ENCODE data around the gene DIAPH2. TPM values are rescaled to one million over a fixed set of nuclear protein-coding genes. Genes with fewer than 3 reads are reported as not detected.

The DIAPH2 gene
- total and polyA plus RNA-seq, 2 experiments from 2014 or later = 16.2 to 56.6 TPM

DNA sequence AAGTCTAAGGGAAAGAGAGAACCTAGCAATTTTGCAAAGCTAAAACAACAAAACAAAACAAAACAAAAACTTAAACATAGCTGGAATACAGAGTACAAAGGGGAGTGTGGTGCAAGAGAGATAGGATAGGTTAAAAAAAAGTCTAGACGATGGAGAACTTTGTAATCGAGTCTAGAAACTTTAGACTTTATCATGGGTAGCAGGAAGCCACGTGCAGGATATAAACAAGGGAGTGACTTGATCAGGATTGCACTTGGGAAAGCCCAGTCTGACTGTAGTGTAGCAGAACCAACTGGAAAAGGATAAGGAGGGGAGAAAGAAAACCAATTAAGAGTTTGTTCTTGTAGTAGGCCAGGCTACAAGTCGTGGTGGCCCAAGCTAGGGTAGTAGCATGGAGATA lies 949.2 kb downstream of the DIAPH2 start:
- TF ChIP-seq, protein P1, sequence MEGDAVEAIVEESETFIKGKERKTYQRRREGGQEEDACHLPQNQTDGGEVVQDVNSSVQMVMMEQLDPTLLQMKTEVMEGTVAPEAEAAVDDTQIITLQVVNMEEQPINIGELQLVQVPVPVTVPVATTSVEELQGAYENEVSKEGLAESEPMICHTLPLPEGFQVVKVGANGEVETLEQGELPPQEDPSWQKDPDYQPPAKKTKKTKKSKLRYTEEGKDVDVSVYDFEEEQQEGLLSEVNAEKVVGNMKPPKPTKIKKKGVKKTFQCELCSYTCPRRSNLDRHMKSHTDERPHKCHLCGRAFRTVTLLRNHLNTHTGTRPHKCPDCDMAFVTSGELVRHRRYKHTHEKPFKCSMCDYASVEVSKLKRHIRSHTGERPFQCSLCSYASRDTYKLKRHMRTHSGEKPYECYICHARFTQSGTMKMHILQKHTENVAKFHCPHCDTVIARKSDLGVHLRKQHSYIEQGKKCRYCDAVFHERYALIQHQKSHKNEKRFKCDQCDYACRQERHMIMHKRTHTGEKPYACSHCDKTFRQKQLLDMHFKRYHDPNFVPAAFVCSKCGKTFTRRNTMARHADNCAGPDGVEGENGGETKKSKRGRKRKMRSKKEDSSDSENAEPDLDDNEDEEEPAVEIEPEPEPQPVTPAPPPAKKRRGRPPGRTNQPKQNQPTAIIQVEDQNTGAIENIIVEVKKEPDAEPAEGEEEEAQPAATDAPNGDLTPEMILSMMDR (conservative IDR thresholded peaks at IDR 0.05; ENCODE audit: low read depth in 2 of 2) = no peak
- TF ChIP-seq ZNF114 (CRISPR knock-in tag; IDR thresholded peaks at IDR 0.05) = no peak
- H2AFZ ChIP-seq = no peak overlapping the region
- no peak overlapping the region for H3K4me2 ChIP-seq
- Mint-ChIP-seq H3K36me3 (ENCODE audit: low read depth) (no peaks in the 10 kb centered on the region), H3K9me3 (no peaks in the 10 kb centered on the region), H3K27me3 (ENCODE audit: insufficient read depth, low read depth, poor library complexity) (no peaks in the 10 kb centered on the region), H3K27ac (no peak overlapping the region), H3K4me3 (no peak overlapping the region), H3K4me1 (peaks cover 18% of the 10 kb centered on the region; the same call in 2 of the 3 replicates)
- no peaks in the 10 kb centered on the region for H3K36me3 ChIP-seq (ENCODE audit: insufficient read depth)
- no peaks in the 10 kb centered on the region for H3K79me2 ChIP-seq (replicated peaks; ENCODE audit: insufficient read depth)
- H3K4me3 ChIP-seq = no peak overlapping the region
- H4K20me1 ChIP-seq (replicated peaks; ENCODE audit: insufficient read depth) = no peaks in the 10 kb centered on the region
- no peak overlapping the region for H3K27ac ChIP-seq (ENCODE audit: low read depth)
- no peaks in the 10 kb centered on the region for H3K9me2 ChIP-seq (ENCODE audit: insufficient read depth)
- DNase-seq (ENCODE audit: low spot score) = no peak
- ATAC-seq = no peak
- no peaks in the 10 kb centered on the region for H3F3A ChIP-seq (replicated peaks; ENCODE audit: low read depth)
- peaks cover 15% of the 10 kb centered on the region for H3K4me1 ChIP-seq (ENCODE audit: insufficient read depth)
- H3K27me3 ChIP-seq (ENCODE audit: insufficient read depth) = no peaks in the 10 kb centered on the region

DNA sequence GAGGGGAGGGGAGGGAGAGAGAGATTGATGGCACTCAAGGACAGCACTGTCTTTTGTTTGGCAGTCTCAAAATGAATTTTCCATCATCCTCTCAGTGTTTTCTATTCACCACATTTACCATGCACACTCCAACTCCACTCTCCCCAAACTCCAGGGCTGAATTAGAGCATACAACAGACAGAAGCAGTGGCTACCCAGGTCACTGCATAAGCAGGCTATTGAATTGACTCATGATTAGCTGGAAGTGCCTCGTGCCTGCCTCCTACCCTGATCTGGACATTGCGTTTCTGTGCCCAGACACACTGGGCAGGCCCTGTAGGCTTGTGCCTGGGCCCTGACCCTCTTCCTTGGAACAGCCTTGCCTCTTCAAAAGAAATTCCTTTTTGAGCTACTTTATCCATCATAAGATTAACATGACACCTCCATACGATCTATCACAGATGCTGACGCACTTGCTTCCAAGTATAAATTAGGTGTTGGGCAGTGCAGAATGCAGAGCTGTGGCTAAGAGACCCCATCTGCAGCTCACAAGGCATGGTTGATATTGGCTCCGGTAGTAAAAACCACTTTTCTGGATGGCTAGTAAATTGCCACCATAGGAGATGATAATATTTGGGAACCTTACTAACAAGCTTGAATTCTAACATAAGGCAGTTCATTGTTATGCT lies 952.0 kb downstream of the DIAPH2 start:
- no peak for DNase-seq (ENCODE audit: low spot score)
- no peak overlapping the region for H3K27ac Mint-ChIP-seq

More for the DNA sequence above, 952.0 kb downstream of the DIAPH2 start:
- Mint-ChIP-seq H3K27me3 (ENCODE audit: insufficient read depth, low read depth, poor library complexity) (no peaks in the 10 kb centered on the region), H3K4me3 (no peak overlapping the region), H3K36me3 (ENCODE audit: low read depth) (no peaks in the 10 kb centered on the region), H3K4me1 (peaks cover 29% of the 10 kb centered on the region; the same call in 2 of the 3 replicates), H3K9me3 (no peaks in the 10 kb centered on the region)
- no peaks in the 10 kb centered on the region for H3K36me3 ChIP-seq (ENCODE audit: insufficient read depth)
- no peak overlapping the region for H3K4me3 ChIP-seq
- H3K4me2 ChIP-seq = no peak overlapping the region
- H3K9me2 ChIP-seq (ENCODE audit: insufficient read depth) = no peaks in the 10 kb centered on the region
- H4K20me1 ChIP-seq (replicated peaks; ENCODE audit: insufficient read depth) = no peaks in the 10 kb centered on the region
- H3K79me2 ChIP-seq (replicated peaks; ENCODE audit: insufficient read depth) = no peaks in the 10 kb centered on the region
- no peak for ATAC-seq
- no peaks in the 10 kb centered on the region for H3F3A ChIP-seq (replicated peaks; ENCODE audit: low read depth)
- TF ChIP-seq, protein P2, sequence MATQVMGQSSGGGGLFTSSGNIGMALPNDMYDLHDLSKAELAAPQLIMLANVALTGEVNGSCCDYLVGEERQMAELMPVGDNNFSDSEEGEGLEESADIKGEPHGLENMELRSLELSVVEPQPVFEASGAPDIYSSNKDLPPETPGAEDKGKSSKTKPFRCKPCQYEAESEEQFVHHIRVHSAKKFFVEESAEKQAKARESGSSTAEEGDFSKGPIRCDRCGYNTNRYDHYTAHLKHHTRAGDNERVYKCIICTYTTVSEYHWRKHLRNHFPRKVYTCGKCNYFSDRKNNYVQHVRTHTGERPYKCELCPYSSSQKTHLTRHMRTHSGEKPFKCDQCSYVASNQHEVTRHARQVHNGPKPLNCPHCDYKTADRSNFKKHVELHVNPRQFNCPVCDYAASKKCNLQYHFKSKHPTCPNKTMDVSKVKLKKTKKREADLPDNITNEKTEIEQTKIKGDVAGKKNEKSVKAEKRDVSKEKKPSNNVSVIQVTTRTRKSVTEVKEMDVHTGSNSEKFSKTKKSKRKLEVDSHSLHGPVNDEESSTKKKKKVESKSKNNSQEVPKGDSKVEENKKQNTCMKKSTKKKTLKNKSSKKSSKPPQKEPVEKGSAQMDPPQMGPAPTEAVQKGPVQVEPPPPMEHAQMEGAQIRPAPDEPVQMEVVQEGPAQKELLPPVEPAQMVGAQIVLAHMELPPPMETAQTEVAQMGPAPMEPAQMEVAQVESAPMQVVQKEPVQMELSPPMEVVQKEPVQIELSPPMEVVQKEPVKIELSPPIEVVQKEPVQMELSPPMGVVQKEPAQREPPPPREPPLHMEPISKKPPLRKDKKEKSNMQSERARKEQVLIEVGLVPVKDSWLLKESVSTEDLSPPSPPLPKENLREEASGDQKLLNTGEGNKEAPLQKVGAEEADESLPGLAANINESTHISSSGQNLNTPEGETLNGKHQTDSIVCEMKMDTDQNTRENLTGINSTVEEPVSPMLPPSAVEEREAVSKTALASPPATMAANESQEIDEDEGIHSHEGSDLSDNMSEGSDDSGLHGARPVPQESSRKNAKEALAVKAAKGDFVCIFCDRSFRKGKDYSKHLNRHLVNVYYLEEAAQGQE (IDR thresholded peaks at IDR 0.05; ENCODE audit: unreplicated experiment) = no peak
- TF ChIP-seq ZNF114 (CRISPR knock-in tag; IDR thresholded peaks at IDR 0.05) = no peak
- TF ChIP-seq ZNF331 (CRISPR knock-in tag; IDR thresholded peaks at IDR 0.05; ENCODE audit: low read depth) = no peak
- TF ChIP-seq NANOG (IDR thresholded peaks at IDR 0.05; ENCODE audit: borderline replicate concordance) = no peak
- no peaks in the 10 kb centered on the region for H3K27me3 ChIP-seq (ENCODE audit: insufficient read depth)
- H3K4me1 ChIP-seq (ENCODE audit: insufficient read depth) = peaks cover 25% of the 10 kb centered on the region
- no peak overlapping the region for H2AFZ ChIP-seq
- no peak overlapping the region for H3K27ac ChIP-seq (ENCODE audit: low read depth)

Data from GM23338 (cell line).